Left ventricle myocardium inferior (tissue), 1 donor: ENCODE measurements around the gene SLC29A1. TPM values are rescaled to one million over a fixed set of nuclear protein-coding genes. Genes with fewer than 3 reads are reported as not detected.
"Not testable (repeated sequence)": the region's sequence is repeated elsewhere in the genome, so short reads cannot be mapped to it uniquely, and the experiment has no call there.

Experiments used
- DNase-seq: peaks from one replicate; pipeline ENCODE4 v3.0.0-alpha.2; 2020
- H3K27ac ChIP-seq: fragments of 200-600 bp; replicated peaks from 2 replicates; pipeline ENCODE4 v1.8.0; 2021
- H3K27me3 ChIP-seq: fragments of 200-600 bp; 2 replicates; pipeline ENCODE4 v1.8.0; 2021; ENCODE audit warnings: low read depth
- H3K36me3 ChIP-seq: fragments of 200-600 bp; 2 replicates; pipeline ENCODE4 v1.8.0; 2021
- H3K4me1 ChIP-seq: fragments of 200-600 bp; 2 replicates; pipeline ENCODE4 v1.8.0; 2021
- H3K4me3 ChIP-seq: fragments of 200-600 bp; 2 replicates; pipeline ENCODE4 v1.8.0; 2021; ENCODE audit warnings: mild to moderate bottlenecking, moderate library complexity
- H3K9me3 ChIP-seq: fragments of 200-600 bp; replicated peaks from 2 replicates; pipeline ENCODE4 v1.8.0; 2021
- intact Hi-C: fragments of 100-400 bp; cut with micrococcal nuclease; formaldehyde crosslinking; loops from one replicate; pipeline ENCODE4 v1.11.0; 2022
- total RNA-seq: library from RNA; stranded (reverse); fragmentation: NEBNext Ultra II Directional; extraction: Animal tissue kit (Norgen Biotek cat#: 25700); gene quantifications from one replicate; pipeline ENCODE4 v1.2.1, GENCODE V29; 2021
- TF ChIP-seq, protein P1 (sequence below): fragments of 200-600 bp; IDR thresholded peaks from 2 replicates; pipeline ENCODE4 v1.8.0; 2021; ENCODE audit warnings: antibody characterized with exemption, mild to moderate bottlenecking, borderline replicate concordance
- donor health status: DM: no; HTN: yes; CAD: no; lungs with severe emphysema.

Gene SLC29A1
- total RNA-seq, 1 donor from 2014 or later: 154 TPM

DNA sequence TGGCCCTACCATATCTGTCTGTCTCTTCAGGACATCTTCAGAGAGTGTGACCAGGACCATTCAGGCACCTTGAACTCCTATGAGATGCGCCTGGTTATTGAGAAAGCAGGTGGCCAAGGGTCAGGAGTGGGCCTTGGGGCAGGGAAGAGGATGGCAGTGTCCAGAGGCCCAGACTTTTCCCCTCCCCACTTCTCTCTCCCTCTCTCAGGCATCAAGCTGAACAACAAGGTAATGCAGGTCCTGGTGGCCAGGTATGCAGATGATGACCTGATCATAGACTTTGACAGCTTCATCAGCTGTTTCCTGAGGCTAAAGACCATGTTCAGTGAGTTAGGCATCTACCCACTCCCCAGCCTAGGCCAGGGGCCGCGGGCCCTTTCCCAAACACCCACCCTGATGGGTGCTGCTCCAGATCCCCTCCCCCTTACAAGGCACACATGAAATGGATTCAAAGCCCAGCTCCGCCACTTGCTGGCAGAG lies 40.4 kb upstream of the SLC29A1 start:
- Histone ChIP-seq H3K9me3 (no peaks in the 10 kb centered on the region), H3K27me3 (no peaks in the 10 kb centered on the region), H3K27ac (no peak overlapping the region), H3K4me3 (no peak overlapping the region), H3K4me1 (peaks cover 34% of the 10 kb centered on the region), H3K36me3 (no peaks in the 10 kb centered on the region)
- intact Hi-C loops: no loop called here
- DNase-seq: no peak
- TF ChIP-seq, protein P1, sequence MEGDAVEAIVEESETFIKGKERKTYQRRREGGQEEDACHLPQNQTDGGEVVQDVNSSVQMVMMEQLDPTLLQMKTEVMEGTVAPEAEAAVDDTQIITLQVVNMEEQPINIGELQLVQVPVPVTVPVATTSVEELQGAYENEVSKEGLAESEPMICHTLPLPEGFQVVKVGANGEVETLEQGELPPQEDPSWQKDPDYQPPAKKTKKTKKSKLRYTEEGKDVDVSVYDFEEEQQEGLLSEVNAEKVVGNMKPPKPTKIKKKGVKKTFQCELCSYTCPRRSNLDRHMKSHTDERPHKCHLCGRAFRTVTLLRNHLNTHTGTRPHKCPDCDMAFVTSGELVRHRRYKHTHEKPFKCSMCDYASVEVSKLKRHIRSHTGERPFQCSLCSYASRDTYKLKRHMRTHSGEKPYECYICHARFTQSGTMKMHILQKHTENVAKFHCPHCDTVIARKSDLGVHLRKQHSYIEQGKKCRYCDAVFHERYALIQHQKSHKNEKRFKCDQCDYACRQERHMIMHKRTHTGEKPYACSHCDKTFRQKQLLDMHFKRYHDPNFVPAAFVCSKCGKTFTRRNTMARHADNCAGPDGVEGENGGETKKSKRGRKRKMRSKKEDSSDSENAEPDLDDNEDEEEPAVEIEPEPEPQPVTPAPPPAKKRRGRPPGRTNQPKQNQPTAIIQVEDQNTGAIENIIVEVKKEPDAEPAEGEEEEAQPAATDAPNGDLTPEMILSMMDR: no peak

DNA sequence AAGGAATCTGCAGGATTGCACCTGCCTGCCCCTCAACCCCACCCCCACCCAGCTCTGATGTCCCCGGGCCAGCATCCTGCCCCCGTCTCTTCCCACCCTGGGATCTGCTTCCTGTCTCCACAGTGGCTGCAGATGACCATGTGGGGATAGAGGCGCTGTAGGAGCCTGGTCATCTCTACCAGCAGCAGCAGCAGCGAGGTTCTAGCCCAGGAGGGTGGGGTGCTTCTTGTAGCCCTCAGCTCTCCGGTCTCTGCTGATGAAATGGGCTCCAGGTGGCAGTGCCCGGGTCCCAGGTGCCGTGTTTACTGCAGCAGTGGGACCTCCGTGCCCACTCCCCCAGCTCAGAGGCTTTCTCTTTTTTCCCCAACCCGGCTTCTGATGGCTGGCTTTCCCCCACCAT lies 39.6 kb upstream of the SLC29A1 start:
- Histone ChIP-seq H3K27me3 (no peaks in the 10 kb centered on the region), H3K27ac (no peak overlapping the region), H3K36me3 (no peaks in the 10 kb centered on the region), H3K9me3 (no peaks in the 10 kb centered on the region), H3K4me3 (no peak overlapping the region), H3K4me1 (peaks cover 26% of the 10 kb centered on the region)
- no peak for DNase-seq
- intact Hi-C loops: no loop called here
- TF ChIP-seq, protein P1: no peak

DNA sequence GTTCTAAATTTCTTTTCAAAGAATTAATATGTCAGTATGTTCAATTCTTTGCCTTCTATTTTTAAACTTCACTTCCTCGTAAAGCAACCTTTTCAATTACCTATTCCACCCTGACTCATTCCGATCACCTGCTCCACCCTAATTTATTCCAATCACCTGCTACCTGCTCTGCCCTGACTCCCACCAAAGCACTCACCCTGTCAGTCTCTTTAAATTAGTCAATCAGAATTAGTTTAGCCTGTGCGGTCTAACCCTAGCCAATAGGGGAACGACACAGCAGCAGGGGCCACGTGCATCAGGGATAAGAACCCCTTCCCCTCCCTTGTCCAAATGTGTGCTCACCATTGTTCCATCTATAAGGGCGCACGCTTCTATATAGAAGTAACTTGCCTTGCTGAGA lies 38.0 kb upstream of the SLC29A1 start:
- H3K4me3 ChIP-seq, H3K27ac ChIP-seq, H3K36me3 ChIP-seq, H3K9me3 ChIP-seq, H3K27me3 ChIP-seq, DNase-seq, intact Hi-C loops: not testable (repeated sequence)
- peaks cover 18% of the 10 kb centered on the region for H3K4me1 ChIP-seq

DNA sequence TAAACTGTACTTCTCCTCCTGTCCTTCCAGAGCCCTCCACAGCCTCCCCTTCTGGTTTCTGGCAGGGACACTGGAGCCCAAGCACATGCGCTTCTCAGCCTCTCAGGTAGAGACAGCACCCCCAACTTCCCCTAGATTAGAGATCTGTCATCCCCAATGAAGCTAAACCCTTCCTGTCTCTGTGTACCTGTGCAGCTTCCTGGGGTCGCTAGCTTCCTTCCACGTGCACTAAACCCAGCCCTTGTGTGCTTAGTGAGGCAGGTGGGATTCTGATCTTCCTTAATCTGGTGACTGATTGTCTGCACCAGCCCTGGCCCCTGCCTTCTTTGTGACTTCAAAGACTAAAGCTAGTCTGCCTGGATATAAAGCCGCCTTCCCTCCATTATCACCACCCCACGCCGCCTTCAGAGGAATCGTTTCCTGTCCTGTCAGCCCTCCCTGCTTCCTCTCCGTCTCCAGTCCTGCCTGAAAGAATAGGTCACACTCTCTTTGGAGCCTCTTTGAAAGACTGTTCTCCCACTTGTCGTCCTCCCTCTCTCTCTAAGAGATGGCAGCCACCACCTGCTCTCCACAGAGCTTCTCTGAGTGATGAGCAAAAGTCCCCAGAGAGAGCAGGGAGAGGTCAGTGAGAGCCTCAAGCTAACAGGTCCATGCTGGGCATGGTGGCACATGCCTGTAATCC lies 37.3 kb upstream of the SLC29A1 start:
- TF ChIP-seq, protein P1: no peak
- Histone ChIP-seq H3K27ac (peak overlapping the region; percentile 69), H3K4me3 (no peak overlapping the region), H3K27me3 (no peaks in the 10 kb centered on the region), H3K36me3 (no peaks in the 10 kb centered on the region), H3K9me3 (no peaks in the 10 kb centered on the region), H3K4me1 (peaks cover 18% of the 10 kb centered on the region)
- intact Hi-C loops: no loop called here
- DNase-seq: no peak

DNA sequence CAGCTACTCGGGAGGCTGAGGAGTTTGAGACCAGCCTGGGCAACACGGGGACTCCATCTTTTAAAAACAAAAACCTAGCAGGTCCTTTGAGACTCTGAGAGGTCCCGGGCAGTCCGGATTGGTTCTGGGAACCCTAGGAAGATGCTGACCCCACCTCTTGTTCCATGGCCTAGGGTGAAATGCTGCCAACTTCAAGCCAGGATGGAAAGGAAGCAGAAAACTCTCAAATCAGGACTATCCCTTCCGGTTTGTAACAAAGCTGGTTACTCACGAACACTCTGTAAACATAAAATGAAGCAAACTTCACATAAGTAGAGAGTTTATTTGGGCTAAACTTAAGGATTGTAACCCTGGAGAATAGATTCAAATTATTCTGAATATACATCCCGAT lies 36.8 kb upstream of the SLC29A1 start:
- H3K36me3 ChIP-seq: no peaks in the 10 kb centered on the region
- peak overlapping the region; percentile 69 for H3K27ac ChIP-seq
- H3K4me3 ChIP-seq: no peak overlapping the region
- H3K4me1 ChIP-seq: peaks cover 18% of the 10 kb centered on the region
- TF ChIP-seq, protein P1: no peak
- intact Hi-C loops: no loop called here
- DNase-seq: no peak
- no peaks in the 10 kb centered on the region for H3K27me3 ChIP-seq
- no peaks in the 10 kb centered on the region for H3K9me3 ChIP-seq

DNA sequence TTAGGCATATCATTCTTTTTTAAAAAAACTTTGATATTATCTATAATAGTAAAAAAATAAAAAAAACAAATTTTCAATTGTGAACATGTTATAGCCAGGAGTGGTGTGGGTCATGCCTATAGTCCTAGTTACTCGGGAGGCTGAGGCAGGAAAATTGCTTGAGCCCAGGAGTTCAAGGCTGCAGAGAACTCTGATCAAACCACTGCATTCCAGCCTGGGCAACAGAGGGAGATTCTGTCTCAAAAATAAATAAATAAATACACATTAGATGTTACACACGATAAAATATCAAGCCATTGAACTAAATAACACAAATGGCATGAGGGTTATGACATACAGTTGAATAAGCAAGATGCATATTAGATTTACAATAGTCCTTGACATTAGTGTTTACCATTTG lies 34.6 kb upstream of the SLC29A1 start:
- H3K4me3 ChIP-seq: no peak overlapping the region
- no peak overlapping the region for H3K27ac ChIP-seq
- no peak for DNase-seq
- no peaks in the 10 kb centered on the region for H3K36me3 ChIP-seq
- H3K27me3 ChIP-seq: no peaks in the 10 kb centered on the region
- TF ChIP-seq, protein P1: no peak
- peaks cover 19% of the 10 kb centered on the region for H3K4me1 ChIP-seq
- no peaks in the 10 kb centered on the region for H3K9me3 ChIP-seq
- intact Hi-C loops: no loop called here
